Measurements from ENCODE around the gene NTRK2.

Gene NTRK2

GRCh38 chr9:84815554-84815953 is 146.0 kb downstream of the NTRK2 start:
- peak; percentile 29 for TF ChIP-seq CTCF (conservative IDR thresholded peaks at IDR 0.05)
- H3K27ac ChIP-seq: no peak overlapping the region

- H3K27ac ChIP-seq: no peak overlapping the region
- TF ChIP-seq CTCF (conservative IDR thresholded peaks at IDR 0.05): no peak
These were observed 147.5 kb downstream of the NTRK2 start for GRCh38 chr9:84817038-84817437.

GRCh38 chr9:84818791-84819190 is 149.3 kb downstream of the NTRK2 start:
- H3K27ac ChIP-seq: no peak overlapping the region
- TF ChIP-seq CTCF (conservative IDR thresholded peaks at IDR 0.05): no peak

- no peak for TF ChIP-seq CTCF (conservative IDR thresholded peaks at IDR 0.05)
- H3K27ac ChIP-seq: no peak overlapping the region
These were observed 150.0 kb downstream of the NTRK2 start for GRCh38 chr9:84819491-84819991.

- TF ChIP-seq CTCF (conservative IDR thresholded peaks at IDR 0.05): no peak
- H3K27ac ChIP-seq: no peak overlapping the region
These were observed 151.9 kb downstream of the NTRK2 start for GRCh38 chr9:84821431-84821830.

- no peak overlapping the region for H3K27ac ChIP-seq
- no peak for TF ChIP-seq CTCF (conservative IDR thresholded peaks at IDR 0.05)
These were observed 153.2 kb downstream of the NTRK2 start for GRCh38 chr9:84822589-84823233.

- no peak for TF ChIP-seq CTCF (conservative IDR thresholded peaks at IDR 0.05)
- no peak overlapping the region for H3K27ac ChIP-seq
These were observed 154.1 kb downstream of the NTRK2 start for GRCh38 chr9:84823421-84824271.
